ENCODE measurements around the gene AP1S3.

- TF ChIP-seq CTCF (IDR thresholded peaks at IDR 0.05) (no peak), JUNB (IDR thresholded peaks at IDR 0.05) (no peak), CHD2 (IDR thresholded peaks at IDR 0.05; ENCODE audit: low read length, partially characterized antibody) (no peak), SREBF2 (IDR thresholded peaks at IDR 0.05) (no peak), TP53 (CRISPR knock-in tag; IDR thresholded peaks at IDR 0.05) (no peak), ZFP36 (IDR thresholded peaks at IDR 0.05; ENCODE audit: borderline replicate concordance, partially characterized antibody) (no peak), MAZ (IDR thresholded peaks at IDR 0.05; ENCODE audit: borderline replicate concordance, low read depth, low read length) (no peak), FOSB (CRISPR knock-in tag; IDR thresholded peaks at IDR 0.05) (no peak), MYC (IDR thresholded peaks at IDR 0.05; ENCODE audit: borderline replicate concordance, low read length) (no peak), MAX (IDR thresholded peaks at IDR 0.05) (no peak), POLR2A (IDR thresholded peaks at IDR 0.05; ENCODE audit: low read length) (no peak), SMC3 (IDR thresholded peaks at IDR 0.05) (no peak)
Observed at GRCh38 chr2:223819891-223820290, 17.5 kb downstream of the AP1S3 start.
